Erythroblast (primary cell): ENCODE results near the gene STX4.
"Not testable (repeated sequence)": the region's sequence is repeated elsewhere in the genome, so short reads cannot be mapped to it uniquely, and the experiment has no call there.

Experiments used
- DNase-seq, 2 experiments: peaks; one replicate each; lab custom pipeline; 2025; lab: John Stamatoyannopoulos, UW
- GATA1 ChIP-seq: IDR thresholded peaks from 2 replicates; pipeline ENCODE4 v1.6.1; 2011; ENCODE audit warnings: low read depth, mild to moderate bottlenecking, control low read depth, low read length, moderate library complexity
- POLR2A ChIP-seq: IDR thresholded peaks from 2 replicates; pipeline ENCODE4 v1.6.1; 2011; ENCODE audit warnings: mild to moderate bottlenecking, low read length

Gene STX4

DNA sequence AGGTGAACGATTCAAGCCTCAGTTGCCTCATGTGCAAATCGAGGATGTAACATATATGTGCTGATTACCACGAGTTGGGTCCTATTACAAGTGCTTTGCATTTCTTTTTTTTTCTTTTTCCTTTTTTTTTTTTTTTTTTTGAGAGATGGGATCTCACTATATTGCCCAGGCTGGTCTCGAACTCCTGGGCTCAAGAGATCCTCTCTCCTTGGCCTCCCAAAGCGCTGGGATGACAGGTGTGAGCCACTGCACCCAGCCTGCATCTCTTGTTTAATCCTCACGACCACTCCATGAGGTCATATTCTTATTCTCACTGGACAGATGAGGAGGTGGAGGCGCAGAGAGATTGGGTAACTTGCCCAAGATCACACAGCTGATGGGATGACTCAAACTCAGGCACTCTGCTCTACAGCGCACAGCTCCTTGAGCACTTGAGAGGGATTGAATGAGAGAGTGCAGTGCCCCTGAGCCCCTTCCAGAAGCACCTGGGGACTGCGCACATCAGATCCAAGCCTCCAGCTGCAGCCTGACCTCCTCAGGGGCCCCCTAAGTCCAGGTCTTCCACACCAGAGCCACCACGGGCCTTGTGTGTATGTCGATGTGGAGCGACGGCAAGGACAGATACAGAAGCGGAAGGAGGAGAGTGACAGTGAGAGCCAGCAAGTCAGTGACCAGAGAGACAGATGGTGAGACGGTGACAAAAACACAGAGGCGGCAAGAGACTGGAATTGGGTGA lies 27.8 kb upstream of the STX4 start:
- TF ChIP-seq POLR2A: no peak
- no peak for TF ChIP-seq GATA1
- DNase-seq: no peak

DNA sequence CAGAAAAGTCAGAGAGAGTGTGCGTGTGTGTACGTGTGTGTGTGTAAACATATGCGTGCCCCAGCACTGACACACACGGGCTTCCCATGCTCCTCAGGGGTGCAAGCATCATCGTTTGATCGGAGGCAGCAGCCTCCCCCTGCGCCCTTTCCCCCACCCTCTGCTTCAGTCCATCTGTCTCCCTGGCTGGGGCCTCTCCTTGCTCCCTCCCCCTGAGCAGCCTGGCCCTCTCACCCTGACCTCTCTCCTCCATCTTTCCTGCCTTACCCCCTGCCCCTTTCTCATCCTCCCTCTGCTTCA lies 27.3 kb upstream of the STX4 start:
- no peak for DNase-seq
- no peak for TF ChIP-seq POLR2A
- no peak for TF ChIP-seq GATA1

DNA sequence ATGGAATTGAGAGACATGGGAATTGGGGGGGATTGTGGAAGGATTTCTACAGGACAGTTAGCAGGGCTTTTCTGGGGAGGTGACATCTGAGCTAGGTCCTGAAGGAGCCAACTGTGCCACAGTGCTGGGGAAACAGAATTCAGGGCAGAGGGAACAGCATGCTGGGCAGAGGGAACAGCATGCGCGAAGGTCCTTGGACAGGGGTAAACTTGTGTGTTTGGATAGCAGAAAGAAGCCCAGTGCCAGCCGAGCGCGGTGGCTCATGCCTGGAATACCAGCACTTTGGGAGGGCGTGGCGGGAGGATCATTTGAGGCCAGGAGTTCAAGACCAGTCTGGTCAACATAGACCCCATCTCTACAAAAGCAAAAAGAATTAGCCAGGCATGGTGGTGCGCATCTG lies 26.8 kb upstream of the STX4 start:
- DNase-seq: no peak

DNA sequence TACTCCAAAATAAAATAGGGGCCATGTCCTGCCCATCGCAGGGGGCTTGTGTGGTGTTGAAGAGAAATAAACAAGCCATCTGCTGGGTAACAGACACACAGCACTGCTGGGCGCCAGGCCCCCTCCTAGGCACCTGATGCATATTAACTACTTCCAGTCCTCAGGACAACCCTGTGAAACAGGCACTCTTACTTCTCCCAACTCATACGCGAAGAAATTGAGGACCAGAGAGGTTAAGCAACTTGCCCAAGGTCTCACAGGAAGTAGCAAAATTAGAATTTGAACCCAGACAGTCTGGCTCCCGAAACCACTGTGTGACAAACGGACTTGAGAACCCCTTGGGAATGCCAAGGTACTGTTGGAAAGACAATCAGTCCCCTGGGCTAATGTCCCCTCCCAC lies 25.7 kb upstream of the STX4 start:
- no peak for DNase-seq
- TF ChIP-seq POLR2A (no peak), GATA1 (no peak)

More for the DNA sequence above, 26.8 kb upstream of the STX4 start:
- TF ChIP-seq POLR2A (no peak), GATA1 (no peak)

DNA sequence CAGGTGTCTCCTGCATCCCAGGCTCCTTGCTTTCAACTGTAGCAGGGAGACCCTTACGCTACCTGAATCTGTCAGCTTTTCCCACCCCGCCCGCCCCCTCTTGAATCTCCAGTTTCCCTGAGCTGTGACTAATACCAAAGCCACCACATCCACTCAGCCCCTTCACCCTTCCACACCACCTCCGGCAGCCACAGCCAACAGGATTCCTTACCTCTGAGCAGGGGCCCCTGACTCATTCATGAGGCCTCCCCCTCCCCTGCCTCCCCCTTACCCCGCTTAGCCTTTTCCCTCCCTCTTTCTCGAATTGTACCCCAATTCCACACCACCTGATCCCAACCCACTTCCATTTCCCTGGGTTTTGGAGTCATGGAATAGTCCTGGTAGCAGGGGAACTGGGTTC lies 25.2 kb upstream of the STX4 start:
- DNase-seq: no peak
- TF ChIP-seq POLR2A (no peak), GATA1 (no peak)

DNA sequence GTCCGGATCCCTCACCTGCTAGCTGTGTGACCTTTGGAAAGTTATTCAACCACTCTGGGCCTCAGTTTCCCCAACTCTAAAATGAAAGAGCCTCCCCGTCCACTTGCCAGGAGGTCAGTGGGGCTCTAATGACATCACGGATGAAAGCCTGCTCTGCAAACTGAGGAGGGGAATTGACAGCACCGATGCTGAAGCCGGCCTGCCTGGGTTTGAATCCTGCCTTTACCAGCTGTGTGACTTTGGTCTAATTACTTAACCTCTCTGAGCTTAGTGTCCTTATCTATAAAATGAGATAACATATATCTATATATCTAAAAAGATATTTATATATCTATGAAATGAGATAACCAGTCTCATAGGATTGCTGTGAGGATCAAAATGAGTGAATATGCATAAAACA lies 24.8 kb upstream of the STX4 start:
- DNase-seq: no peak
- TF ChIP-seq POLR2A: no peak
- no peak for TF ChIP-seq GATA1

DNA sequence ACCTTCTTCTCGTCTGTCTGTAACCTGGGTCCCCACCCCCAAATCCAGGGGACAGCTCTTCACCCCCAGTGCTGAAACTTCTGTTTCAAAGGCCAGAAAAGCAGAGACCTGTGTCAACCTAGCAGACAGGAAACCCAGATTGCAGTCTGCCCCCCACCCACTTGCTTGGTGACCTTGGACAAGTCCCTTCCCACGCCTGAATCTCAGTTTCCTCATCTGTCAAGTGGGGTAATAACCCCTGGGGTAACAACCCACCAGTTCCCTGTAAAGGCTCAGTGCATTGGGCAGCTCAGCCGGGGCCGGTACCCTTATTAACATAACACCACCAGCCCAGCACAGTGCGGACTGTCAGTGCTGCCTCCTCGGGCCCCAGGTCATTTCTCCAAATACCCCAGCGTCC lies 24.2 kb upstream of the STX4 start:
- no peak for DNase-seq
- TF ChIP-seq POLR2A: no peak

DNA sequence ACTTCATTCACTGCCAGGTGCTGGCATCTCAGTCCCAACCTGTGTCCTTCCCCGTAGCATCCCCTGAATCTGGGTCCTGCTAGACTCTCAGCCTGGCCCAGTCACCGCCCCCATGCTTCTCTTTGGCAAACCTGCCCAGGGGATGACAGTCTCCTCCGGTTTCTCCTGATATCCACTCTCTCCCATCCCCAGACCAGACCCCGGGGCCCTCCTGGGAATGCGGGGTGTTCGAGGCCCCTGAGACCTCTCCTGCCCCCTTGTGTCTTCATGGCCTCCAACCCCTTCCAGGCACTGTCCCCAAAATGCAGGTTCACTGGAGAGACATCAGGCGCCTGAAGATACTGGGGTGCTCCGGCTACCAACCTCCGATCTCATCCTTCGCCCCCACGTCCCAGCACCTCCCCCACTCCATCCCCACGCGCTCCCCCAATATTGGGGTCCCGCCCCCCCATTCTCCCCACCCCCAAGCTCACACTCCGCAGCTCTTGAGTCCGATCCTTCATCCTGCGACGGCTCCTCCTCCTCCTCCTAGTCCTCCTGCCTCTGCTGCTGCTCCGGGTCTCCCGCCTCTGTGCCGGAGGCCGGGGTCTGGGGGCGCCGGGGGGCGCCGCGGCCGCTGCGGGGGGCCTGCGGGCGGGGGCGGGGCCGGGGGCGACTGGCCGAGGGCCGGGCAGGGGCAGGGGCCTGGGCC lies 23.3 kb upstream of the STX4 start:
- no peak for DNase-seq
- TF ChIP-seq POLR2A (no peak), GATA1 (no peak)

DNA sequence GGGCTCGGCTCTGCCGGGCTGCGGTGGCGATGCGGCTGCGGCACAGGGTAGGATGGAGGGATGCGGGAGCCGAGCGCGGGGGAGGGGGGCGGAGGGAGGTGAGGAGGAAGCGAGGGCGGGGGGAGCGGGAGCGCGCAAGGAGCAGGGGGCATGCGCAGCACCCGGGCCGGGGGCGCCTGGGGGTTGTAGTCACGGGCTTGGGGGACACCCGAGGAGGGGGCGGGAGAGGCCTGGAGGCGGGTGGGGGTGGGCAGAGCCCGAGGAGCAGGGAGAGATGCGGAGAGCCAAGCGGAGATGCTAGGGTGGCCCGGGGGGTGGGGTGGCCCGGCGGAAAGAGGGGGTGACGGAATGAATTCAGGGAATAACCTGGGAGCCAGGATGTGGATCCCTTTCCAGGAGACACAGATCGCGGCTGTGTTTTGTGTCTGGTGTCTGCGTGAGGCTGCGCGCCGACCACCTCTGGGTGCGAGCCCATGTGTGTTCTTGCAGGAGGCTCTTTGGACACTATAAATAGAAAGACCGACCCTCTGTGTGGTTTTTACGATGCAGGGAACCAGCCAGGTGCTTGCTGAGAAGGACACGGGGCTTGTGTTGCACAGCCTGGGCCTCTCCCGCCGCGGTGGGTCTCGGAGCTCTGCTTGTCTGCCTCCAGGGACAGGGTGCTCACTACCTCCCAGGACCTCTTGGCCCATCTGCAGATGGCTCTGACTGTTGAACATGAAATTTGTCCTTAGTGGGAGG lies 22.6 kb upstream of the STX4 start, which contains the start of gene STX1B:
TSS of gene STX1B (minus strand) at position 54 of the 741 bp plus-strand sequence. CDS start 242 bp downstream, outside the sequence.
- TF ChIP-seq GATA1 (no peak), POLR2A (no peak)
- DNase-seq: no peak

DNA sequence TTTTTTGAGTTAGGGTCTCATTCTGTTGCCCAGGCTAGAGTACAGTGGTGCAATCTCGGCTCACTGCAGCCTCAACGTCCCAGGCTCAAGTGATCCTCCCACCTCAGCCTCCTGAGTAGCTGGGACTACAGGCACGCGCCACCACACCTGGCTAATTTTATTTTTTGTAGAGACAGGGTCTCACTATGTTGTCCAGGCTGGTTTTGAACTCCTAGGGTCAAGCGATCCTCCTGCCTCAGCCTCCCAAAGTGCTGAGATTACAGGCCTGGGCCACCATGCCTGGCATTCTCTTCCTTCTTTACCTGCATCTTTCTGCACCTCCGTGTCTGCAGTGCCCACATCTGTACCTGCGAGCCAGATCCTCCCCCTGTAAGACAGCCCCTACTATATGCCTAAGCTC lies 21.5 kb upstream of the STX4 start:
- DNase-seq: not testable (repeated sequence)

DNA sequence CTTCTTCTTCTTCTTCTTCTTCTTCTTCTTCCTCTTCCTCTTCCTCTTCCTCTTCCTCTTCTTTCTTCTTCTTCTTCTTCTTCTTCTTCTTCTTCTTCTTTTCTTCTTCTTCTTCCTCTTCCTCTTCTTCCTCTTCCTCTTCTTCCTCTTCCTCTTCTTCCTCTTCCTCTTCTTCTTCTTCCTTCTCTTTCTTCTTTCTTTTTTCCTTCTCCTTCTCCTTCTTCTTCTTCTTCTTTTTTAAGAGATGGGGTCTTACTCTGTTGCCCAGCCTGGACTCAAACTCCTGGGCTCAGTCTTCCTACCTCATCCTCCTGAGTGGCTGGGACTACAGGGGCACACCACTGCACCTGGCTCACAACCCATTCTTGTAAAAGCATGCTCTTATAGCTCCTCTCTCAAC lies 20.1 kb upstream of the STX4 start:
- not testable (repeated sequence) for DNase-seq

DNA sequence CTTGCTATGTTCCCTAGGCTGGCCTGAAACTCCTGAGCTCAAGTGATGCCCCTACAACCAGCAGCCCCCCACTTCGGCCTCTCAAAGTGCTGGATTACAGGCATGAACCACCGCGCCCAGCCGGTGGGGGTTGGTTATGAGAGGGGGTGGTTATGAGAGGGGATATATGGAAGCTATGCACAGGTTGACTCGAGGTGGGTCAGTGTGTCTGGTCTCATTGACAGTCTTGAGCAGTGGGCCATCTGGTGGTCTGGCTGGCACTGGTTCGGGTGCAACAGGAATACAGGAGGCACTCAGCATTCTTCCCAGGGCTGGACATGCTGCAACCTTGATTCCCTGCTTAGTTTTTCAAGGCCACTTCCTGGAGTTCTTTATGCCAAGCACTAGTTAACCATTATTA lies 17.3 kb upstream of the STX4 start:
- no peak for DNase-seq
- TF ChIP-seq GATA1 (no peak), POLR2A (no peak)

DNA sequence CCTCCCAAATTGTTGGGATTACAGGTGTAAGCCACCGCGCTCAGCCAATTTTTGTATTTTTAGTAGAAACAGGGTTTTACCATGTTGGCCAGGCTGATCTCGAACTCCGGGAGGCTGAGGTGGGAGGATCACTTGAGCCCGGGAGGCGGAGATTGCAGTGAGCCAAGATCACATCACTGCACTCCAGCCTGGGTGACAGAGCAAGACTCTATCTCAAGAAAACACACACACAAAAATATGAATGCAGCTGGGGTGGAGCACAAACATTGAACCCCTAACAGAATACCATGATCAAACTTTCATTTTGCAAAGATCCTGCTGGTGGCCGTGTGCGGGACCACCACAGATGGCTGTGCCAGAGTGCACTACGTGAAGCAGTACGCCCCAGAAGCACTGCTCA lies 15.6 kb upstream of the STX4 start:
- peak; percentile 72 to 82 for DNase-seq

DNA sequence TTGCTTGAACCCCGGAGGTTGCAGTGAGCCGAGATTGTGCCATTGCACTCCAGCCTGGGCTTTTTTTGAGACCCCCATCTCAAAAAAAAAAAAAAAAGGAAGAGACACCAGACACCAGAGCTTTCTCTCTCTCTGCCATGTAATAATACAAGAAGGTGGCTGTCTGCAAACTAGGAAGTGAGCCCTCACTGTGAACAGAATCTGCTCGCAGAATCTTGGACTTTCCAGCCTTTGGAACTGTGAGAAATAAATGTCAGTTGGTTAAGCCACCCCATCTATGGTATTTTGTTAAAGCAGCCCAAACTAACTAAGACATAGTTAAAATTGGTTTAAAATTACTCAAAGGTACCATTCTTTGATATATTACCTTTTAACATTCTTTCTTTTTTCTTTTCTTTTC lies 12.8 kb upstream of the STX4 start:
- no peak for DNase-seq
- no peak for TF ChIP-seq POLR2A
- no peak for TF ChIP-seq GATA1

DNA sequence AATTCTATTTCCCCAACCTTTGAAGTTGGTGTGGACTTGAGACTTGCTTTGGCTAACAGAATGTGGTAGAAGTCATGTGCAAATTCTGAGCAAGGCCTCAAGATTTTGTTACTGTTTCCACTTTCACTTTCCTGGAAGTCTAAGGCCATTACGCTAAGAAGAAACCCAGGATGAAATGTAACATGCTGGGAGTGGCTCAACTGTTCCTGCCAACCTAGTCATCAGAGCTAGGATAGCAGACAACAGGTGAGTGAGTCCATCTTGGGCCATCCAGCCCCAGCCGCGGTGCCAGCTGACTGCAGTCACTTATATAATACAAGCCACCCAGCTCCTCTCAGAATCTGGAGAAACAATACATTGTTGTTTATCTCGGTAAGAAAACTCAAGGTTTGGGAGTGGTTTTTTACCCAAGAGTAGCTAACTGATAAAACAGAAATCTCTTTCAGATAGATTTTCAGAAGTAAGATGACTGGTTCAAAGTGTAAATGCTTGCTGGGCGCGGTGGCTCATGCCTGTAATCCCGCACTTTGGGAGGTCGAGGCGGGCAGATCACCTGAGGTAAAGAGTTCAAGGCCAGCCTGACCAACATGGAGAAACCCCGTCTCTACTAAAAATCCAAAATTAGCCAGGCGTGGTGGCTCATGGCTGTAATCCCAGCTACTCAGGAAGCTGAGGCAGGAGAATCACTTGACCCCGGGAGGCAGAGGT lies 10.7 kb upstream of the STX4 start:
- TF ChIP-seq GATA1: no peak
- no peak for TF ChIP-seq POLR2A
- no peak for DNase-seq
